ENCODE results near the gene LIMCH1.

- TF ChIP-seq EZH2 (IDR thresholded peaks at IDR 0.05; ENCODE audit: insufficient read depth, low read length) (no peak), CTCF (IDR thresholded peaks at IDR 0.05; ENCODE audit: insufficient read depth, low read depth, low read length) (no peak)
These were observed 158.2 kb downstream of the LIMCH1 start for GRCh38 chr4:41696131-41696530.
